Nephron progenitor cell (in vitro differentiated cells): ENCODE data around the gene SREK1.

Source experiments
- DNase-seq: peaks from one replicate; pipeline ENCODE4 v3.0.0; 2021
- H3K27ac Mint-ChIP-seq: 2 replicates; pipeline ENCODE4 v1.8.0; 2021; ENCODE audit warnings: mild to moderate bottlenecking, moderate library complexity, mixed read lengths
- H3K27me3 Mint-ChIP-seq: 2 replicates; pipeline ENCODE4 v1.8.0; 2021; ENCODE audit warnings: mild to moderate bottlenecking, low read depth, mixed read lengths; ENCODE audit not compliant: poor library complexity
- H3K36me3 Mint-ChIP-seq: 2 replicates; pipeline ENCODE4 v1.8.0; 2021; ENCODE audit warnings: low read depth, mixed read lengths
- H3K4me1 Mint-ChIP-seq: 2 replicates; pipeline ENCODE4 v1.8.0; 2021; ENCODE audit warnings: mixed read lengths
- H3K4me3 Mint-ChIP-seq: 2 replicates; pipeline ENCODE4 v1.8.0; 2021; ENCODE audit warnings: mild to moderate bottlenecking, moderate library complexity, mixed read lengths
- H3K9me3 Mint-ChIP-seq: 2 replicates; pipeline ENCODE4 v1.8.0; 2021; ENCODE audit warnings: mild to moderate bottlenecking, moderate library complexity, mixed read lengths
- CTCF ChIP-seq: fragments of 200-600 bp; sonication (generic); IDR thresholded peaks from 2 replicates; pipeline ENCODE4 v1.5.0; 2021; ENCODE audit warnings: antibody characterized with exemption

The SREK1 gene, protein sequence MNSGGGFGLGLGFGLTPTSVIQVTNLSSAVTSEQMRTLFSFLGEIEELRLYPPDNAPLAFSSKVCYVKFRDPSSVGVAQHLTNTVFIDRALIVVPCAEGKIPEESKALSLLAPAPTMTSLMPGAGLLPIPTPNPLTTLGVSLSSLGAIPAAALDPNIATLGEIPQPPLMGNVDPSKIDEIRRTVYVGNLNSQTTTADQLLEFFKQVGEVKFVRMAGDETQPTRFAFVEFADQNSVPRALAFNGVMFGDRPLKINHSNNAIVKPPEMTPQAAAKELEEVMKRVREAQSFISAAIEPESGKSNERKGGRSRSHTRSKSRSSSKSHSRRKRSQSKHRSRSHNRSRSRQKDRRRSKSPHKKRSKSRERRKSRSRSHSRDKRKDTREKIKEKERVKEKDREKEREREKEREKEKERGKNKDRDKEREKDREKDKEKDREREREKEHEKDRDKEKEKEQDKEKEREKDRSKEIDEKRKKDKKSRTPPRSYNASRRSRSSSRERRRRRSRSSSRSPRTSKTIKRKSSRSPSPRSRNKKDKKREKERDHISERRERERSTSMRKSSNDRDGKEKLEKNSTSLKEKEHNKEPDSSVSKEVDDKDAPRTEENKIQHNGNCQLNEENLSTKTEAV

GRCh38 chr5:66144074-66144833 is at the start of gene SREK1:
Gene SREK1, plus strand, starts transcription at chr5:66144300. Its CDS starts 77 bp downstream, at chr5:66144377.
- Mint-ChIP-seq H3K9me3 (peaks cover 6% of the 10 kb centered on the region), H3K36me3 (peaks cover 28% of the 10 kb centered on the region), H3K4me1 (peaks cover 27% of the 10 kb centered on the region), H3K27me3 (peaks cover 9% of the 10 kb centered on the region), H3K27ac (peak within 1 kb of the TSS; percentile 100), H3K4me3 (peak within 1 kb of the TSS; percentile 95)
- TF ChIP-seq CTCF = no peak
- DNase-seq = peak; percentile 90

- Mint-ChIP-seq H3K4me3 (no peak overlapping the region), H3K4me1 (no peaks in the 10 kb centered on the region), H3K36me3 (peaks cover 46% of the 10 kb centered on the region), H3K27me3 (peaks cover 6% of the 10 kb centered on the region), H3K27ac (no peak overlapping the region), H3K9me3 (peaks cover 80% of the 10 kb centered on the region)
- TF ChIP-seq CTCF = no peak
- no peak for DNase-seq
Measured at GRCh38 chr5:66100851-66101250, 43.2 kb upstream of the SREK1 start.

GRCh38 chr5:66113160-66113559 is 30.9 kb upstream of the SREK1 start:
- H3K9me3 Mint-ChIP-seq = peaks cover 57% of the 10 kb centered on the region

DNA sequence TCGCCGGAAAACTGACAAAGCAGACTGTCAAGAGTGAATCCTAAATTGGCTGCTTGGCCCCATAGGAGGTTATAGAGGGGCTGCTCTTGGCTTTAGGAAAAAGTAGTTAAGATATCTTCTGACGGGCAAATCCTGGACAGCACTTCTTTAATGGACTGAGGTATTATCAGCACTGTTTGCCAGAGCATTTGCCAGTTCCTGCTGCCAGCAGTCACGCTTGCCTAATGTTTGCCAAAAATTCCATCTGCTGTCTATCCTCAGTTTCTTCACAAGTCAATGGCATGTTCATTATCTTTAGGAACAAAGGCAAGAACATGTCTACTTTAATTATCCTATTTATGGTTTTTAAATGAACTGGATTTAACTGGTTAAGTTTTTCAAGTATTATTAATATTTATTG is 25.8 kb upstream of the SREK1 start:
- no peaks in the 10 kb centered on the region for H3K4me1 Mint-ChIP-seq

More at GRCh38 chr5:66113160-66113559, 30.9 kb upstream of the SREK1 start:
- Mint-ChIP-seq H3K4me1 (no peaks in the 10 kb centered on the region), H3K36me3 (no peaks in the 10 kb centered on the region), H3K4me3 (no peak overlapping the region), H3K27ac (no peak overlapping the region), H3K27me3 (peaks cover 5% of the 10 kb centered on the region)
- no peak for DNase-seq
- TF ChIP-seq CTCF = no peak

More for the DNA sequence above, 25.8 kb upstream of the SREK1 start:
- no peak for DNase-seq
- no peak overlapping the region for H3K27ac Mint-ChIP-seq
- H3K9me3 Mint-ChIP-seq = peaks cover 11% of the 10 kb centered on the region
- H3K27me3 Mint-ChIP-seq = no peaks in the 10 kb centered on the region
- H3K36me3 Mint-ChIP-seq = no peaks in the 10 kb centered on the region
- TF ChIP-seq CTCF = no peak
- H3K4me3 Mint-ChIP-seq = no peak overlapping the region
